H9 (cell line): Measurements from ENCODE around the gene TRIM56. TPM values are rescaled to one million over a fixed set of nuclear protein-coding genes. Genes with fewer than 3 reads are reported as not detected.
A peak's percentile ranks its signal among the peaks of the same experiment; 100 is the strongest.
"Not testable (repeated sequence)": the region's sequence is repeated elsewhere in the genome, so short reads cannot be mapped to it uniquely, and the experiment has no call there.

ENCODE experiments used
- DNase-seq: peaks from one replicate; pipeline ENCODE4 v3.0.0-alpha.2; 2017
- H2AFZ ChIP-seq: one replicate; pipeline ENCODE4 v1.6.1; 2013; ENCODE audit warnings: mild to moderate bottlenecking, low read length, control low read depth, moderate library complexity
- H2AK5ac ChIP-seq: 2 replicates; pipeline ENCODE4 v1.6.1; 2013; ENCODE audit warnings: low read length, control low read depth, mixed read lengths; ENCODE audit not compliant: insufficient read length
- H2BK120ac ChIP-seq: one replicate; pipeline ENCODE4 v1.6.1; 2013; ENCODE audit warnings: low read depth, mild to moderate bottlenecking, low read length, control low read depth, inconsistent platforms; ENCODE audit not compliant: poor library complexity, severe bottlenecking
- H2BK12ac ChIP-seq: 2 replicates; pipeline ENCODE4 v1.6.1; 2013; ENCODE audit warnings: low read length, control low read depth, mixed read lengths, low read depth; ENCODE audit not compliant: insufficient read length
- H2BK15ac ChIP-seq: 2 replicates; pipeline ENCODE4 v1.6.1; 2013; ENCODE audit warnings: low read depth, low read length, control low read depth
- H2BK20ac ChIP-seq: one replicate; pipeline ENCODE4 v1.6.1; 2013; ENCODE audit warnings: low read depth, mild to moderate bottlenecking, low read length, control low read depth, inconsistent platforms; ENCODE audit not compliant: poor library complexity, severe bottlenecking
- H2BK5ac ChIP-seq: 2 replicates; pipeline ENCODE4 v1.6.1; 2013; ENCODE audit warnings: low read length, control low read depth, mixed read lengths; ENCODE audit not compliant: insufficient read length
- H3K14ac ChIP-seq: 2 replicates; pipeline ENCODE4 v1.6.1; 2013; ENCODE audit warnings: low read length, control low read depth; ENCODE audit not compliant: insufficient read depth
- H3K18ac ChIP-seq: 2 replicates; pipeline ENCODE4 v1.6.1; 2013; ENCODE audit warnings: low read depth, mild to moderate bottlenecking, mixed read lengths, low read length, control low read depth; ENCODE audit not compliant: insufficient read length
- H3K23ac ChIP-seq: 2 replicates; pipeline ENCODE4 v1.6.1; 2013; ENCODE audit warnings: low read length, control low read depth, mixed read lengths, low read depth; ENCODE audit not compliant: insufficient read length
- H3K23me2 ChIP-seq: 2 replicates; pipeline ENCODE4 v1.6.1; 2013; ENCODE audit warnings: low read depth, mild to moderate bottlenecking, mixed read lengths, low read length, control low read depth; ENCODE audit not compliant: insufficient read length, poor library complexity, severe bottlenecking
- H3K27ac ChIP-seq: 2 replicates; pipeline ENCODE4 v1.5.1; 2013; ENCODE audit warnings: low read length, control low read depth, mixed read lengths, low read depth; ENCODE audit not compliant: insufficient read length
- H3K27me3 ChIP-seq: 2 replicates; pipeline ENCODE4 v1.6.1; 2013; ENCODE audit warnings: low read length, control low read depth, inconsistent platforms; ENCODE audit not compliant: insufficient read depth
- H3K4ac ChIP-seq: 2 replicates; pipeline ENCODE4 v1.6.1; 2013; ENCODE audit warnings: low read depth, mild to moderate bottlenecking, control low read depth, inconsistent platforms, low read length, moderate library complexity
- H3K4me1 ChIP-seq: 2 replicates; pipeline ENCODE4 v1.6.1; 2013; ENCODE audit warnings: low read length, control low read depth, inconsistent platforms; ENCODE audit not compliant: insufficient read depth
- H3K4me2 ChIP-seq: 2 replicates; pipeline ENCODE4 v1.6.1; 2013; ENCODE audit warnings: low read length, control low read depth, mixed read lengths; ENCODE audit not compliant: insufficient read length, insufficient read depth
- H3K56ac ChIP-seq: 2 replicates; pipeline ENCODE4 v1.6.1; 2013; ENCODE audit warnings: low read depth, mild to moderate bottlenecking, mixed read lengths, low read length, control low read depth; ENCODE audit not compliant: insufficient read length
- H3K79me1 ChIP-seq: 2 replicates; pipeline ENCODE4 v1.6.1; 2013; ENCODE audit warnings: low read depth, mild to moderate bottlenecking, moderate library complexity, low read length, control low read depth, inconsistent platforms; ENCODE audit not compliant: insufficient read depth, poor library complexity, severe bottlenecking
- H3K79me2 ChIP-seq: 2 replicates; pipeline ENCODE4 v1.6.1; 2013; ENCODE audit warnings: low read length, control low read depth, inconsistent platforms; ENCODE audit not compliant: insufficient read depth
- H3K9ac ChIP-seq: 2 replicates; pipeline ENCODE4 v1.6.1; 2013; ENCODE audit warnings: low read length, control low read depth, mixed read lengths; ENCODE audit not compliant: insufficient read length; ENCODE audit errors: extremely low read depth
- H3K9me3 ChIP-seq: one replicate; pipeline ENCODE4 v1.6.1; 2013; ENCODE audit warnings: low read depth, low read length, inconsistent platforms; ENCODE audit not compliant: control insufficient read depth
- H3T11ph ChIP-seq: one replicate; pipeline ENCODE4 v1.6.1; 2013; ENCODE audit warnings: mild to moderate bottlenecking, low read length, control low read depth, inconsistent platforms
- H4K20me1 ChIP-seq: one replicate; pipeline ENCODE4 v1.6.1; 2013; ENCODE audit not compliant: control insufficient read depth, insufficient read length, insufficient read depth
- H4K5ac ChIP-seq: 2 replicates; pipeline ENCODE4 v1.6.1; 2013; ENCODE audit warnings: low read depth, mild to moderate bottlenecking, mixed read lengths, low read length, control low read depth; ENCODE audit not compliant: insufficient read length
- H4K8ac ChIP-seq: replicated peaks from 2 replicates; pipeline ENCODE4 v1.6.1; 2013; ENCODE audit warnings: low read length, control low read depth, mixed read lengths, low read depth; ENCODE audit not compliant: insufficient read length
- H4K91ac ChIP-seq: 2 replicates; pipeline ENCODE4 v1.6.1; 2013; ENCODE audit warnings: low read depth, mild to moderate bottlenecking, moderate library complexity, mixed read lengths, low read length, control low read depth; ENCODE audit not compliant: insufficient read length
- H3K27ac Mint-ChIP-seq, 3 experiments: 2 replicates in 2 of 3; 3 replicates in 1 of 3; pipeline ENCODE4 v1.8.0; 2020 to 2021; ENCODE audit warnings: mixed read lengths in 3 of 3, mild to moderate bottlenecking in 1 of 3, moderate library complexity in 1 of 3
- H3K27me3 Mint-ChIP-seq: 2 replicates; pipeline ENCODE4 v1.8.0; 2021; ENCODE audit warnings: low read depth, mild to moderate bottlenecking, moderate library complexity, mixed read lengths
- H3K36me3 Mint-ChIP-seq, 3 experiments: 2 replicates in 2 of 3; 3 replicates in 1 of 3; pipeline ENCODE4 v1.8.0; 2020 to 2021; ENCODE audit warnings: low read depth in 3 of 3, mixed read lengths in 3 of 3; ENCODE audit not compliant: insufficient read depth in 1 of 3
- H3K4me1 Mint-ChIP-seq, 2 experiments: 2 replicates each; pipeline ENCODE4 v1.8.0; 2020; ENCODE audit warnings: mixed read lengths in 2 of 2
- H3K4me3 Mint-ChIP-seq, 2 experiments: 2 replicates in 1 of 2; 3 replicates in 1 of 2; pipeline ENCODE4 v1.8.0; 2020 to 2021; ENCODE audit warnings: mild to moderate bottlenecking in 2 of 2, mixed read lengths in 2 of 2, moderate library complexity in 1 of 2
- H3K9me3 Mint-ChIP-seq, 2 experiments: 2 replicates in 1 of 2; 3 replicates in 1 of 2; pipeline ENCODE4 v1.8.0; 2020; ENCODE audit warnings: mild to moderate bottlenecking in 2 of 2, mixed read lengths in 2 of 2, moderate library complexity in 1 of 2
- CTCF ChIP-seq: fragments of 200-600 bp; sonication (generic); conservative IDR thresholded peaks from 3 replicates; pipeline ENCODE4 v1.8.0; 2021; ENCODE audit warnings: antibody characterized with exemption, mild to moderate bottlenecking
- WGBS: extraction: QIAGEN DNeasy Blood & Tissue Kit; methylation state at CpG from one replicate; pipeline ENCODE4 v1.1.7; 2013; ENCODE audit warnings: missing lambda C conversion rate, low lambda C conversion rate, mixed read lengths; ENCODE audit not compliant: insufficient read length; ENCODE audit errors: extremely low coverage; 5-methylcytosine and 5-hydroxymethylcytosine counted together
- total RNA-seq: library from RNA; stranded (reverse); gene quantifications from 2 replicates; pipeline ENCODE4 v1.2.1, GENCODE V29; 2021

TRIM56 gene
- total RNA-seq, 1 experiment from 2014 or later, result 21.8 TPM

GRCh38 chr7:101060992-101061391 lies 24.3 kb upstream of the TRIM56 start:
- Histone ChIP-seq H2BK20ac (no peak overlapping the region), H3K9me3 (no peaks in the 10 kb centered on the region), H3K27ac (no peak overlapping the region), H2BK12ac (no peak overlapping the region), H2BK5ac (no peak overlapping the region), H3K9ac (no peak overlapping the region), H3K14ac (no peak overlapping the region), H2BK120ac (no peak overlapping the region), H3K23me2 (no peaks in the 10 kb centered on the region), H4K20me1 (no peaks in the 10 kb centered on the region), H2AFZ (no peak overlapping the region), H3K18ac (no peak overlapping the region), H3K79me1 (no peaks in the 10 kb centered on the region), H4K5ac (no peak overlapping the region), H3K23ac (no peak overlapping the region), H2AK5ac (no peak overlapping the region), H3K56ac (no peak overlapping the region), H4K8ac (no peak overlapping the region), H3K4me2 (no peak overlapping the region), H3K4ac (no peak overlapping the region), H3K27me3 (no peaks in the 10 kb centered on the region), H2BK15ac (no peak overlapping the region), H3K4me1 (no peaks in the 10 kb centered on the region), H3K79me2 (no peaks in the 10 kb centered on the region), H4K91ac (no peak overlapping the region), H3T11ph (no peak overlapping the region)
- DNase-seq, result no peak
- Mint-ChIP-seq H3K4me1 (peaks cover under 1 to 3% of the 10 kb centered on the region in 2 experiments), H3K27ac (no peak overlapping the region), H3K9me3 (no peaks in the 10 kb centered on the region; a peak in 1 of 5 replicates), H3K27me3 (peaks cover 35% of the 10 kb centered on the region), H3K4me3 (no peak overlapping the region), H3K36me3 (no peaks in the 10 kb centered on the region)
- no CpG with 5 or more reads among the region's 5 CpGs for WGBS
- no peak for TF ChIP-seq CTCF

GRCh38 chr7:101064176-101064550 lies 21.1 kb upstream of the TRIM56 start:
- not testable (repeated sequence) for H3K14ac ChIP-seq, H2BK20ac ChIP-seq, H3K79me1 ChIP-seq, H3K36me3 Mint-ChIP-seq, H3K23me2 ChIP-seq, H3K9ac ChIP-seq, H3K18ac ChIP-seq, H3T11ph ChIP-seq, H2BK120ac ChIP-seq, H4K8ac ChIP-seq, H3K27ac Mint-ChIP-seq, H3K9me3 ChIP-seq, H2AFZ ChIP-seq, H3K79me2 ChIP-seq, H3K56ac ChIP-seq, H2BK5ac ChIP-seq, H3K27me3 ChIP-seq, H3K27ac ChIP-seq, H3K9me3 Mint-ChIP-seq, H2AK5ac ChIP-seq, H3K4me3 Mint-ChIP-seq, H3K23ac ChIP-seq, H4K5ac ChIP-seq, H2BK12ac ChIP-seq, H4K20me1 ChIP-seq, H3K4me1 ChIP-seq, H3K4ac ChIP-seq, H4K91ac ChIP-seq, DNase-seq, H3K4me2 ChIP-seq
- peak overlapping the region; percentile 73; the same call in 1 of the 2 replicates for H2BK15ac ChIP-seq
- WGBS, result no CpG with 5 or more reads among the region's 9 CpGs
- Mint-ChIP-seq H3K27me3 (peaks cover 16% of the 10 kb centered on the region), H3K4me1 (peaks cover 11 to 12% of the 10 kb centered on the region in 2 experiments)
